Central memory CD8-positive, alpha-beta T cell (primary cell): ENCODE measurements around the gene MYD88.
"Not testable (repeated sequence)": the region's sequence is repeated elsewhere in the genome, so short reads cannot be mapped to it uniquely, and the experiment has no call there.

ENCODE experiments used
- ATAC-seq: fragments of 150-1000 bp; cut with Tn5 transposase; replicated peaks from 2 replicates; pipeline ENCODE4 v1.10.0; 2022; ENCODE audit warnings: mild to moderate bottlenecking, moderate FRiP score, moderate number of reproducible peaks; ENCODE audit not compliant: poor library complexity, severe bottlenecking; ENCODE audit errors: extremely low read depth
- DNase-seq, 2 donors: peaks; one replicate each; pipeline ENCODE4 v3.0.0; 2021; ENCODE audit warnings: low spot score in 2 of 2
- H3K27ac Mint-ChIP-seq: one replicate; pipeline ENCODE4 v1.8.0; 2022; ENCODE audit warnings: low read depth, mild to moderate bottlenecking, moderate library complexity, mixed read lengths
- H3K27me3 Mint-ChIP-seq: one replicate; pipeline ENCODE4 v1.8.0; 2022; ENCODE audit warnings: mixed read lengths
- H3K36me3 Mint-ChIP-seq: one replicate; pipeline ENCODE4 v1.8.0; 2022; ENCODE audit warnings: mild to moderate bottlenecking, moderate library complexity, mixed read lengths; ENCODE audit not compliant: insufficient read depth
- H3K4me1 Mint-ChIP-seq: one replicate; pipeline ENCODE4 v1.8.0; 2022; ENCODE audit warnings: mixed read lengths
- H3K4me3 Mint-ChIP-seq: one replicate; pipeline ENCODE4 v1.8.0; 2022; ENCODE audit warnings: mild to moderate bottlenecking, moderate library complexity, mixed read lengths
- H3K9me3 Mint-ChIP-seq: one replicate; pipeline ENCODE4 v1.8.0; 2022; ENCODE audit warnings: mixed read lengths

The MYD88 gene

DNA sequence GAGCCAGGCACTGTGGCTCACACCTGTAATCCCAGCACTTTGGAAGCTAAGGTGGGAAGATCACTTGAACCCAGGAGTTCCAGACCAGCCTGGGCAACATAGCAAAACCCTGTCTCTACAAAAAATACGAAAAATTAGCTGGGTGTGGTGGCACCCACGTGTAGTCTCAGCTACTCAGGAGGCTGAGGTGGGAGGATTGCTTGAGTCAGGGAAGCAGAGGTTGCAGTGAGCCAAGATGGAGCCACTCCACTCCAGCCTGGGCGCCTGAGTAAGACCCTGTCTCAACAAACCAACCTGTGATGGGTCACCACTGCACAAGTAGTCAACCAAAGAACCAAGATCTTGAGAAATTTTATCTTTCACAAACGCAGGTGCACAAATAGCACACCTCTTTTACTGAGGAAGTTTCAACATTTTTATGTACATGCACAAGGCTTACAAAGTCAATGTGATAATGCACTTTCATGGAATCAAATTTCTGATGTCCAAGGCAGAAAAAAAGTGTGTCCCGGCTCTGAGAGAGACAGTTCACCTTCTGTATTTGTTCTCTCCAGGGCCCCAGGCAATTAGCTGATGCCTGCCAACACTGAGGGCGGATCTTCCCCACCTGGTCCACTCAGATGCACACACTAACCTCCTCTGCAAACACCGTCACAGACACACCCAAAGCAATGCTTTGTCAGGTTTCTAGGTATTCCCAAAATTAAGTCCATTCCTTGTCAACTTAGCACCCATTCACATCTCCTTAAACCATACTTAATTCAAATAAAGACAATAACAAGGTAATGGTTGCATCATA lies 13.9 kb upstream of the MYD88 start:
- DNase-seq (no peak), ATAC-seq (no peak)
- peaks cover 22% of the 10 kb centered on the region for H3K4me1 Mint-ChIP-seq
- H3K36me3 Mint-ChIP-seq, result peaks cover 53% of the 10 kb centered on the region
- H3K27me3 Mint-ChIP-seq, result no peaks in the 10 kb centered on the region
- no peaks in the 10 kb centered on the region for H3K9me3 Mint-ChIP-seq
- no peak overlapping the region for H3K4me3 Mint-ChIP-seq
- no peak overlapping the region for H3K27ac Mint-ChIP-seq

DNA sequence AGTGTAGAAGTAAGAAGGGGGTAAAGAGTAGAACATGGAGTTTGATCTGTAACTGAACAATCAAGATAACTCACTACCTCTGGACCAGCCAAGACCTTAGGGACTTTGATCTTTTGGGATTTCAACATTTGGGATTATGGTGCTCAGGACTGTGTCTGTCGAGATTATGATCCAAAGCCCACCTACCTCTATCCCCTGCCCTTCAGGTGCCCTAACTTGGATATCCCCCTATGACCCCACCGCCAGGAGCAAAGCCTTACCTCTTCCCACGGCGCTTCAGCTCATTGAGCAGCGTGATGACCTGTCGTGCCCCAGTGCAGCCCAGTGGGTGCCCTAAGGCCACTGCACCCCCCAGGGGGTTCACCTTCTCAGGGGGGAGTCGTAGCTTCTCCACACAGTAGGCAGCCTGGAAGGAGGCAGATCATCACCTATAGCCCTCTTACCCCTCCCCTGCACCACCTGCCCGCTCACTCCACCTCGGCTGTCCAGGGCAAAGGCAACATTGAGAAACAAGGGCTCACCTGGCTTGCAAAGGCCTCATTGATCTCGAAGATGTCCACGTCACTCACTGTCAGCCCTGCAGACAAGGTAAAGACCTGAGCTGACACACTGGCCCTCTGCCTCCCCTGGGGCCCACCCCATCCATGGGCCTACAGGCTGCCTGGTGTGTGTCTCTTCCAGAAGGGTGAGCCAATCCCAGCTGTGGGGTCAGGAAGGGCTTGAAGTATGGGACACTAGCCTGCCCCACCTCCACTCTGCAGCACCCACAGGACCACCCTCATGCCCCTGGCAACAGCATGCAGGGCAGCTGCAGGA lies 12.9 kb upstream of the MYD88 start:
- no peaks in the 10 kb centered on the region for H3K9me3 Mint-ChIP-seq
- H3K36me3 Mint-ChIP-seq, result peaks cover 56% of the 10 kb centered on the region
- peaks cover 29% of the 10 kb centered on the region for H3K4me1 Mint-ChIP-seq
- H3K4me3 Mint-ChIP-seq, result no peak overlapping the region
- H3K27ac Mint-ChIP-seq, result peak overlapping the region; percentile 38
- ATAC-seq (no peak), DNase-seq (peak in 1 of 2 donors; percentile 9)
- no peaks in the 10 kb centered on the region for H3K27me3 Mint-ChIP-seq

DNA sequence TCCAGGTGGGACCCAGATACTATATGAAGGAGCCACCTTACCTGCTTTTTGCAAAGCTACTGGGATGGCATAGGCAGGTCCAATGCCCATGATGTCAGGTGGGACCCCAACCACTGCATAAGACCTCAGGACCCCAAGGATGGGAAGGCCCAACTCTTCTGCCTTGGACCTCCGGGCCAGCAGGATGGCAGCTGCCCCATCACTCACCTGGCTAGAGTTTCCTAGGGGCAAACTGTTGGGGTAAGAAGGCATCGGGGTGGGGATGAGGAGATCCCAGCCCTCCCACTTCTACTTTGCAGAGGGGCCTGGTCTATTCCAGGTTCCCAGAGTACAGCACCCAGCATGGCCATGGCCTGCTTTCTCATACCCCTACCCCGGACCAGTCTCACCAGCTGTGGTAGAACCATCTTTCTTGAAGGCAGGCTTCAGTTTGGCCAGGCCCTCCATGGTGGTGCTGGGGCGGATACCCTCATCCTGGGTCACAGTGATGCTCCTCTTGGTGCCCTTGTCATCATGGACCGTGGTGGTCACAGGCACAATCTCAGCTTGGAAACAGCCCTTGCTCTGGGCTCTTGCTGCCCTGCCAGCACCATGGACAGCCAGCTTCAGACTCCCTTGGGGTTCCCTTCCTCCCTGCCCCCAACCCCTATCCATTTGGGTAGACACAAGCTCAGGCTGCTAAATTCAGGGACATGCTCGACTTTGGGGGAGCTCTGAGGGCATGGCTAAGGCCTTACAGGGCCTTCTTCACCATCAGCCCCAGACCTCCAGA lies 12.2 kb upstream of the MYD88 start:
- peaks cover 29% of the 10 kb centered on the region for H3K4me1 Mint-ChIP-seq
- ATAC-seq, result no peak
- H3K9me3 Mint-ChIP-seq, result no peaks in the 10 kb centered on the region
- H3K36me3 Mint-ChIP-seq, result peaks cover 61% of the 10 kb centered on the region
- peak in 1 of 2 donors; percentile 11 for DNase-seq
- peak overlapping the region; percentile 38 for H3K27ac Mint-ChIP-seq
- no peaks in the 10 kb centered on the region for H3K27me3 Mint-ChIP-seq
- H3K4me3 Mint-ChIP-seq, result no peak overlapping the region

DNA sequence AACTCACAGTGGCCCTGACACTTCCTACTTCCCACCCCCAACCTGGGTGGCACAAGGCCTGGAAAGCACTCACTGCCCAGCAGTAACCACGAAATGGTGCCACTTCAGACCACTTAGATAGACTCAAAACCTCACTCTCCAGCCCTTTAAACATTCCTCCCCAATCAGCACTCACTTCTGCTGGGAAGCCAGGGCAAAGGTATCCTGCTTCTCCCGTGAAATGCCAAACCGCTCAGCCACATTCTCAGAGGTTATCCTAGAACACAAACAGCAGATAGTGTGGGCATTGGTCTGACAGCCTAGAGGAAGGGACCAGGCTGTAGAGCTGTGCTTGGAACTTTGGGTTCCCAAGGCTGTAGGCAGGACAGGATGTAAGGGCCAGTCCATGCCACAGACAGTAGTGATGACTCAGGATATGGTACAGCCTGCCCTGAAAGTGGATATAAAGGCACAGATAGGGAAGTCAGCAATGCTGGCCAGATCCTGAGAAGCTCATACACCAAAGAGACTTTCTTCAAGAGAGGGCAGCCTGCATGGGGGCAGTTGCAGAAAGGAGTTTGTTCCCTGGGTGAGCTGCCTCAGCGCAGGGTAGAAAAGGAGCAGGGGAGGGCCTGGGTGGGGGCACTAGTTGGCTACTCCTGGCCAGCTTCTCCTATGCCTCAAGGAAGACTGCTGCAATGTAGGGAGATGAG lies 10.7 kb upstream of the MYD88 start:
- no peaks in the 10 kb centered on the region for H3K9me3 Mint-ChIP-seq
- ATAC-seq (no peak), DNase-seq (no peak)
- peaks cover 58% of the 10 kb centered on the region for H3K36me3 Mint-ChIP-seq
- H3K4me1 Mint-ChIP-seq, result peaks cover 40% of the 10 kb centered on the region
- no peaks in the 10 kb centered on the region for H3K27me3 Mint-ChIP-seq
- H3K27ac Mint-ChIP-seq, result peak overlapping the region; percentile 35
- H3K4me3 Mint-ChIP-seq, result no peak overlapping the region

DNA sequence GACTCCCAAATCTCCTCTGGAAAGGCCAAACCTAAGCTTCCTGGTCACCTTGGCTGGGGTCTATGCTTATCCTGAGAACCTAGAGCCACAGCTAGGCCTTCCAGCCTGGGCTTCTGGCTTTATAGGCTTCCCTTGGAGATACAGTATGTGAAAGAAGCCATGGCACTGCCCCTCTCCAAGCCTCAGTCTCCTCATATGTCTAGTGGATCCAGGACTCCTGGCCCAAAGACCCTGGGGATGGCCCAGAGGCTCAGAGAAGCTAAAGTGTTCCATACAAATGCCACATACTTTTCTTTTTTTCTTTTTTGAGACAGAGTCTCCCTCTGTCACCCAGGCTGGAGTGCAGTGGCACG lies 10.2 kb upstream of the MYD88 start:
- no peak overlapping the region for H3K4me3 Mint-ChIP-seq
- DNase-seq, result peak in 1 of 2 donors; percentile 11
- no peaks in the 10 kb centered on the region for H3K27me3 Mint-ChIP-seq
- no peaks in the 10 kb centered on the region for H3K9me3 Mint-ChIP-seq
- H3K36me3 Mint-ChIP-seq, result peaks cover 55% of the 10 kb centered on the region
- no peak overlapping the region for H3K27ac Mint-ChIP-seq
- no peak for ATAC-seq
- peaks cover 44% of the 10 kb centered on the region for H3K4me1 Mint-ChIP-seq

DNA sequence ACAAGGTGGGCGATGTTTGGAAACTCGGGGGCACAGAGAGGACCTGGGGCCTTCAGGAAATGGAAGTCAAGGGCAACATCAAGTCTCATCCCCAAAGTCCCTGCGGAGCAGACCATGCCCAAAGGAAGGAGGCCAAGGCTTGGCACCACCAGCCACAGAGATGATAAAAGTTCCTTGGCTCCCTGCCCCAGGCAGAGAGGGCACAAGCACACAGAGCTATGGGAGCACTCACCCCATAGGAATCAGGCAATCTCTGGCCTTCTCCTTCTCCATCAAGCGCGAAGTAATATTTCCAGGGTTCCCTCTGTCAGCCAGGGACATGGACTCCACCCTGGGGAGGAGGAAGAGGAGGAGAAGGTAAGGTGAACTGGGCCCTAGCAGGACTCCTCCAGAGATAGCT lies 9.4 kb upstream of the MYD88 start:
- peaks cover 54% of the 10 kb centered on the region for H3K36me3 Mint-ChIP-seq
- no peak overlapping the region for H3K27ac Mint-ChIP-seq
- DNase-seq (peak in 1 of 2 donors; percentile 7), ATAC-seq (no peak)
- no peak overlapping the region for H3K4me3 Mint-ChIP-seq
- peaks cover 46% of the 10 kb centered on the region for H3K4me1 Mint-ChIP-seq
- H3K9me3 Mint-ChIP-seq, result no peaks in the 10 kb centered on the region
- no peaks in the 10 kb centered on the region for H3K27me3 Mint-ChIP-seq

DNA sequence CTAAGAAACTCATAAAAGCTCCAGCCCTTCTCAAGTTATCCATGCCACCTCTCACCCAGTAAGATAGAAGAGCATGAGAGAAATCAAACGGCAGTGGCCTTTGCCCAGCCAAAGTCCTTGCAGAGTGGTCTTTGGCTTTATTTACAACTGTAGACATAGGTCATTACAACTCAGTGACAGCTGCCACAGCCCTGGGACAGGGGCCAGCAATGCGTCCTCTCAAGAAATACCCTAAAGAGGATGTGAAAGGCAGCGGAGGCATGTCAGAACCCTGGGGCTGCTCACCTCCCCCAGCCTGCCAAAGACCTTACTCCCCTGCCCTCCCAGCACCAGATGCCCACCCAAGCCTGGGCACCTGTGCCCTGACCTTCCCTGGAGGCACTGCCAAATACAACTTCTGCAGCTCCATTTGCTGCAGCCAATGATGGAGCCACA lies 7.8 kb upstream of the MYD88 start:
- Mint-ChIP-seq H3K27me3 (no peaks in the 10 kb centered on the region), H3K9me3 (no peaks in the 10 kb centered on the region), H3K27ac (peak overlapping the region; percentile 22), H3K4me3 (no peak overlapping the region), H3K36me3 (peaks cover 43% of the 10 kb centered on the region), H3K4me1 (peaks cover 48% of the 10 kb centered on the region)
- DNase-seq (no peak), ATAC-seq (no peak)

DNA sequence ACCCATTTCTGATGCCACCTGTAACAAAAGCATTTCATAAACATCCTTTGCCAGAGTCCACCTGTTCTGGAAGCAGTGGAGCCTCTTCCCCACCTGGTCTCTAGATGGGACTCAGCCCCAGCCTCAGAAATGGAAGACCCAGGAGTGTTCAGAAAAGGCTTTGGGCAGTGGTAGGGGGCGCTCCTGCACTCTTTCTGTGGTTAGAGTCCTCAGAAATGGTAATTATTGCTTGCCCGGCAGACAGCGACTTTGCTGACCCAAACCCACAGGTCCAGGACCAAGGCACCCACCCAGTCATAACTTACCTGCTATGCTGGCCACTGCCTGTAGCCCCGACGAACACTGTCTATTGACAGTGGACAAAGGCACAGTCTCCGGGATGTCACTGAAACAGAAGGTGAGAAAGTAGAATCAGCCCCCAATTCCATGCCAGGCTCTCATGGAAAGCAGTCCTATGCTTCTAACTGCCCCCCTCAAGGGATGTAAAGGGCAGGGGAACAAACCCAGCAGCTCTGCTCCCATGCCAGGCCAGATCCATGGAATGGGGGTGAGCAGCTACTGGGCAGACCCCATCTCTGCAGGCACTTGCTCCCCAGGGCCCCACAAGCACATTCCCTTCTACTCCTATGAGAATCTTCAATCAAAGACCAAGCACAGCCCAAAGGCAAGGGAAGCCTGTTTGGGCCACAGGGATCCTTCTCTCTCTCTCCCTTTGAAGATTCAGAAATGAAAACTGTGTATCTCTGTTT lies 6.7 kb upstream of the MYD88 start:
- DNase-seq (no peak), ATAC-seq (no peak)
- Mint-ChIP-seq H3K36me3 (peaks cover 33% of the 10 kb centered on the region), H3K4me3 (no peak overlapping the region), H3K27me3 (no peaks in the 10 kb centered on the region), H3K9me3 (no peaks in the 10 kb centered on the region), H3K4me1 (peaks cover 54% of the 10 kb centered on the region), H3K27ac (peak overlapping the region; percentile 41)

DNA sequence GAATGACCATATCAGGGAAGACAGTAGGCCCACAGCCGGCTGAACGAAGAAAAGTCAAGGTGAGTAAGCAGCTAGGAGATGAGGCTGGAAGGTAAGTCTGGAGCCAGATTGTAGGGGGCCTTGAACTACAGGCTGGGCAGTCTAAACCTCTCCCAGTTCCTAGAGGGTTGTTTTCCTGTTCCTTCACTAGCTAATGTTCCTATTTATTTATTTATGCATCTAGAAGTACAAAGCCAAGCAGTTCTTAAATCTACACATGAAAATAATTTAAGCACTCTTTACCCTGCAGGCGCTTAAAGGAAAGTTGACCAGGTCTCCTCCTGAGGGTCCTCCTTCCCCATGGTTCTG lies 5.3 kb upstream of the MYD88 start:
- ATAC-seq (no peak), DNase-seq (no peak)
- H3K9me3 Mint-ChIP-seq, result no peaks in the 10 kb centered on the region
- H3K27ac Mint-ChIP-seq, result no peak overlapping the region
- no peaks in the 10 kb centered on the region for H3K27me3 Mint-ChIP-seq
- H3K4me1 Mint-ChIP-seq, result peaks cover 68% of the 10 kb centered on the region
- H3K4me3 Mint-ChIP-seq, result no peak overlapping the region
- peaks cover 28% of the 10 kb centered on the region for H3K36me3 Mint-ChIP-seq

DNA sequence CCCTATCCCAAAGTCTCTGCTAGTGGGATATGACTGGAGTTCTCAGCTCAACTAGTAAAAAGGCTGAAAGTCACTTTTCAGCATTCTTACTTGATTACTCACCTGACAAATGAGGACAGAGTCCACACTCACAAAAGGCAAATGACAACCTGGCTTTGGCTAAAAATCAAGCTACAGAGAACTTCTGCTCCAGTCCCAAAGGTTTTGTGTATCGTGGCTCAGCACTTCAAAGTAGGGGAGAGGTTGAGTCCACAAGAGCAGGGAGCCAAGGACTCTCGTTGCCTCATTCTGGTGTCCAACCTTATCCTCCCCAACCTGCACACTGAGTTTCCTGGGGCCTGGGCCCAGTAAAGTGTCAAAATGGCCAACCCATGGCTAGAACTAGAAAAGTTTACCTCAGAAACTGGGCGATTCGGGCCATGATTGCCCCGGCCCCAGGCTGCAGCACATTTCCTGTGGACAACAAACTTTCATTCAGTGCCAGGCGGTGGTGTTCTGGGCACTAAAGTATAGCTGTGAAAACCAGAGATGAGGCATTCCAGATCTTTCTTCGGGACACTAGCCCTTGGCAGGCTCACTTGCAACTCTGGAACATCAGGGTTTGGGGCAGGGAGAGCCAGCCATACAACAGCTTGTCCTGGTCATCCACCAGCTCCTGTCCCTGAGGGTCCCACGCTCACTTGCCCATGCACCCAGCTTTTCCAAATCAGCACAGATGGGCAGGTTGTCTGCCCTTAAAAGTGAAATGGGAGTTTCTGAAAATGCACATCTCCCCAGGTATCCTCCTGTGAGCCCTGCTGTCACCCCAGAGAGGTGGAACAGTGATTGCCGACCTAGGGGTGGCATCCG lies 4.7 kb upstream of the MYD88 start:
- Mint-ChIP-seq H3K9me3 (no peaks in the 10 kb centered on the region), H3K4me3 (no peak overlapping the region), H3K4me1 (peaks cover 72% of the 10 kb centered on the region), H3K27me3 (no peaks in the 10 kb centered on the region), H3K36me3 (peaks cover 27% of the 10 kb centered on the region), H3K27ac (no peak overlapping the region)
- ATAC-seq (no peak), DNase-seq (no peak)

DNA sequence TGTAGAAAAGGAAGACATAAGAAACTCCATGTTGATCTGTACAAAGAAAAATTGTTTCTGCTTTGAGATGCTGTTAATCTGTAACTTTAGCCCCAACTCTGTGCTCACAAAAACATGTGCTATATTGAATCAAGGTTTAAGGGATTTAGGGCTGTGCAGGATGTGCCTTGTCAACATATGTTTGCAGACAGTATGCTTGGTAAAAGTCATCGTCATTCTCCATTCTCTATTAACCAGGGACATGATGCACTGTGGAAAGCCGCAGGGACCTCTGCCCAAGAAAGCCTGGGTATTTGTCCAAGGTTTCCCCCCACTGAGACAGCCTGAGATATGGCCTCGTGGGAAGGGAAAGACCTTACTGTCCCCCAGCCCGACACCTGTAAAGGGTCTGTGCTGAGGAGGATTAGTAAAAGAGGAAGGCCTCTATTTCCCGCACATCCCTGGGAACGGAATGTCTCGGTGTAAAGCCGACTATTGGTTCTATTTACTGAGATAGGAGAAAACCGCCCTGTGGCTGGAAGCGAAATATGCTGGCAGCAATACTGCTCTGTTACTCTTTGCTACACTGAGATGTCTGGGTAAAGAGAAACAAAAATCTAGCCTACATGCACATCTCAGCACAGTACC lies 3.8 kb upstream of the MYD88 start:
- H3K27ac Mint-ChIP-seq, result not testable (repeated sequence)

More for the DNA sequence above, 3.8 kb upstream of the MYD88 start:
- peaks cover 22% of the 10 kb centered on the region for H3K36me3 Mint-ChIP-seq
- peaks cover 77% of the 10 kb centered on the region for H3K4me1 Mint-ChIP-seq
- H3K9me3 Mint-ChIP-seq, ATAC-seq, DNase-seq, H3K27me3 Mint-ChIP-seq: not testable (repeated sequence)
- H3K4me3 Mint-ChIP-seq, result peak overlapping the region; percentile 95
